A673 (cell line): ENCODE data around the gene PPT1.

Source experiments
- CTCF ChIP-seq: fragments of 300-800, 200-600 bp; sonication (generic); conservative IDR thresholded peaks from 2 replicates; pipeline ENCODE4 v1.5.1; 2017; ENCODE audit warnings: low read depth, mild to moderate bottlenecking, antibody characterized with exemption, low read length, moderate library complexity, mixed read lengths
- EZH2 ChIP-seq: fragments of 200-600 bp; sonication (generic); IDR thresholded peaks from 2 replicates; pipeline ENCODE4 v1.6.1; 2017; ENCODE audit warnings: borderline replicate concordance, low read depth, mild to moderate bottlenecking, mixed read lengths, antibody characterized with exemption, low read length; ENCODE audit not compliant: poor library complexity, severe bottlenecking

GRCh38 chr1:40047769-40048168, 49.3 kb downstream of the PPT1 start:
- TF ChIP-seq CTCF (no peak), EZH2 (no peak)
